ENCODE measurements around the gene STON1.
"Not testable (repeated sequence)": the region's sequence is repeated elsewhere in the genome, so short reads cannot be mapped to it uniquely, and the experiment has no call there.

The STON1 gene

GRCh38 chr2:48512571-48512970 is 17.4 kb upstream of the STON1 start:
- H3K4me1 Mint-ChIP-seq (ENCODE audit: low read depth): peaks cover 21% of the 10 kb centered on the region

GRCh38 chr2:48514348-48515003 is 15.5 kb upstream of the STON1 start:
- Mint-ChIP-seq H3K4me3 (no peak overlapping the region), H3K4me1 (ENCODE audit: low read depth) (peaks cover 13% of the 10 kb centered on the region), H3K9me3 (no peaks in the 10 kb centered on the region), H3K36me3 (ENCODE audit: low read depth) (peaks cover 56% of the 10 kb centered on the region), H3K27ac (no peak overlapping the region), H3K27me3 (ENCODE audit: low read depth) (no peaks in the 10 kb centered on the region)
- no peak for DNase-seq (ENCODE audit: low spot score)

More at GRCh38 chr2:48512571-48512970, 17.4 kb upstream of the STON1 start:
- Mint-ChIP-seq H3K27me3 (ENCODE audit: low read depth) (no peaks in the 10 kb centered on the region), H3K4me3 (no peak overlapping the region), H3K9me3 (no peaks in the 10 kb centered on the region), H3K36me3 (ENCODE audit: low read depth) (peaks cover 57% of the 10 kb centered on the region), H3K27ac (no peak overlapping the region)
- no peak for DNase-seq (ENCODE audit: low spot score)

- Mint-ChIP-seq H3K27ac (no peak overlapping the region), H3K9me3 (no peaks in the 10 kb centered on the region), H3K27me3 (ENCODE audit: low read depth) (no peaks in the 10 kb centered on the region), H3K36me3 (ENCODE audit: low read depth) (peaks cover 52% of the 10 kb centered on the region), H3K4me3 (no peak overlapping the region), H3K4me1 (ENCODE audit: low read depth) (peaks cover 7% of the 10 kb centered on the region)
- no peak for DNase-seq (ENCODE audit: low spot score)
Observed at GRCh38 chr2:48515513-48515985, 14.4 kb upstream of the STON1 start.

GRCh38 chr2:48519593-48519992 is 10.4 kb upstream of the STON1 start:
- Mint-ChIP-seq H3K4me3 (no peak overlapping the region), H3K36me3 (ENCODE audit: low read depth) (peaks cover 39% of the 10 kb centered on the region), H3K9me3 (no peaks in the 10 kb centered on the region), H3K27ac (no peak overlapping the region), H3K4me1 (ENCODE audit: low read depth) (peaks cover 6% of the 10 kb centered on the region), H3K27me3 (ENCODE audit: low read depth) (no peaks in the 10 kb centered on the region)
- no peak for DNase-seq (ENCODE audit: low spot score)

GRCh38 chr2:48524756-48525155 is 5.2 kb upstream of the STON1 start:
- H3K4me3 Mint-ChIP-seq; H3K9me3 Mint-ChIP-seq; H3K4me1 Mint-ChIP-seq (ENCODE audit: low read depth); H3K27me3 Mint-ChIP-seq (ENCODE audit: low read depth); H3K27ac Mint-ChIP-seq; DNase-seq (ENCODE audit: low spot score): not testable (repeated sequence)
- H3K36me3 Mint-ChIP-seq (ENCODE audit: low read depth): peaks cover 23% of the 10 kb centered on the region

- H3K27ac Mint-ChIP-seq: no peak overlapping the region
- H3K9me3 Mint-ChIP-seq: no peaks in the 10 kb centered on the region
- no peak overlapping the region for H3K4me3 Mint-ChIP-seq
- H3K36me3 Mint-ChIP-seq (ENCODE audit: low read depth): peaks cover 22% of the 10 kb centered on the region
- H3K4me1 Mint-ChIP-seq (ENCODE audit: low read depth): peaks cover 2% of the 10 kb centered on the region
- no peak for DNase-seq (ENCODE audit: low spot score)
- H3K27me3 Mint-ChIP-seq (ENCODE audit: low read depth): peaks cover 2% of the 10 kb centered on the region
Observed at GRCh38 chr2:48525269-48525943, 4.5 kb upstream of the STON1 start.

- H3K36me3 Mint-ChIP-seq (ENCODE audit: low read depth): peaks cover 14% of the 10 kb centered on the region
- no peak overlapping the region for H3K27ac Mint-ChIP-seq
- no peak overlapping the region for H3K4me3 Mint-ChIP-seq
- H3K9me3 Mint-ChIP-seq: no peaks in the 10 kb centered on the region
- no peak for DNase-seq (ENCODE audit: low spot score)
- peaks cover 2% of the 10 kb centered on the region for H3K27me3 Mint-ChIP-seq (ENCODE audit: low read depth)
- H3K4me1 Mint-ChIP-seq (ENCODE audit: low read depth): peaks cover 5% of the 10 kb centered on the region
Observed at GRCh38 chr2:48527226-48527885, 2.6 kb upstream of the STON1 start.

GRCh38 chr2:48528431-48528830 is 1.5 kb upstream of the STON1 start:
- Mint-ChIP-seq H3K9me3 (no peaks in the 10 kb centered on the region), H3K4me1 (ENCODE audit: low read depth) (peaks cover 5% of the 10 kb centered on the region), H3K4me3 (peak overlapping the region; percentile 12), H3K27me3 (ENCODE audit: low read depth) (peaks cover 2% of the 10 kb centered on the region), H3K27ac (no peak overlapping the region), H3K36me3 (ENCODE audit: low read depth) (peaks cover 11% of the 10 kb centered on the region)
- DNase-seq (ENCODE audit: low spot score): no peak

GRCh38 chr2:48529194-48529593 is 760 bp upstream of the STON1 start:
- Mint-ChIP-seq H3K9me3 (no peaks in the 10 kb centered on the region), H3K27ac (no peak overlapping the region), H3K4me1 (ENCODE audit: low read depth) (peaks cover 5% of the 10 kb centered on the region), H3K36me3 (ENCODE audit: low read depth) (peaks cover 11% of the 10 kb centered on the region), H3K4me3 (peak overlapping the region; percentile 22), H3K27me3 (ENCODE audit: low read depth) (peaks cover 2% of the 10 kb centered on the region)
- no peak for DNase-seq (ENCODE audit: low spot score)

GRCh38 chr2:48529676-48530032 is 300 bp upstream of the STON1 start:
- H3K4me3 Mint-ChIP-seq: peak overlapping the region; percentile 92

GRCh38 chr2:48531141-48531648 is 1.2 kb downstream of the STON1 start:
- H3K4me1 Mint-ChIP-seq (ENCODE audit: low read depth): peaks cover 5% of the 10 kb centered on the region
- H3K36me3 Mint-ChIP-seq (ENCODE audit: low read depth): peaks cover 2% of the 10 kb centered on the region
- peak overlapping the region; percentile 82 for H3K4me3 Mint-ChIP-seq
- no peaks in the 10 kb centered on the region for H3K9me3 Mint-ChIP-seq
- H3K27ac Mint-ChIP-seq: no peak overlapping the region
- DNase-seq (ENCODE audit: low spot score): no peak
- H3K27me3 Mint-ChIP-seq (ENCODE audit: low read depth): peaks cover 2% of the 10 kb centered on the region

More at GRCh38 chr2:48529676-48530032, 300 bp upstream of the STON1 start:
- peaks cover 5% of the 10 kb centered on the region for H3K4me1 Mint-ChIP-seq (ENCODE audit: low read depth)
- peaks cover 2% of the 10 kb centered on the region for H3K27me3 Mint-ChIP-seq (ENCODE audit: low read depth)
- DNase-seq (ENCODE audit: low spot score): no peak
- H3K9me3 Mint-ChIP-seq: no peaks in the 10 kb centered on the region
- H3K36me3 Mint-ChIP-seq (ENCODE audit: low read depth): peaks cover 10% of the 10 kb centered on the region
- peak overlapping the region; percentile 70 for H3K27ac Mint-ChIP-seq

GRCh38 chr2:48532174-48532573 is 2.2 kb downstream of the STON1 start:
- peaks cover 1% of the 10 kb centered on the region for H3K36me3 Mint-ChIP-seq (ENCODE audit: low read depth)
- no peaks in the 10 kb centered on the region for H3K9me3 Mint-ChIP-seq
- peaks cover 2% of the 10 kb centered on the region for H3K27me3 Mint-ChIP-seq (ENCODE audit: low read depth)
- H3K4me3 Mint-ChIP-seq: no peak overlapping the region
- peaks cover 5% of the 10 kb centered on the region for H3K4me1 Mint-ChIP-seq (ENCODE audit: low read depth)
- no peak for DNase-seq (ENCODE audit: low spot score)
- H3K27ac Mint-ChIP-seq: no peak overlapping the region

GRCh38 chr2:48532824-48533223 is 2.9 kb downstream of the STON1 start:
- no peak for DNase-seq (ENCODE audit: low spot score)
- Mint-ChIP-seq H3K27me3 (ENCODE audit: low read depth) (peaks cover 2% of the 10 kb centered on the region), H3K4me1 (ENCODE audit: low read depth) (peaks cover 5% of the 10 kb centered on the region), H3K9me3 (no peaks in the 10 kb centered on the region), H3K27ac (no peak overlapping the region), H3K36me3 (ENCODE audit: low read depth) (peaks cover 1% of the 10 kb centered on the region), H3K4me3 (no peak overlapping the region)

GRCh38 chr2:48534781-48535180 is 4.8 kb downstream of the STON1 start:
- no peaks in the 10 kb centered on the region for H3K9me3 Mint-ChIP-seq
- no peak for DNase-seq (ENCODE audit: low spot score)

More at GRCh38 chr2:48534781-48535180, 4.8 kb downstream of the STON1 start:
- peaks cover under 1% of the 10 kb centered on the region for H3K27me3 Mint-ChIP-seq (ENCODE audit: low read depth)
- H3K36me3 Mint-ChIP-seq (ENCODE audit: low read depth): no peaks in the 10 kb centered on the region
- peaks cover 3% of the 10 kb centered on the region for H3K4me1 Mint-ChIP-seq (ENCODE audit: low read depth)
- H3K27ac Mint-ChIP-seq: no peak overlapping the region
- H3K4me3 Mint-ChIP-seq: no peak overlapping the region
